Transverse colon (tissue), 4 donors: Measurements from ENCODE around the gene BRPF3.

Source experiments
- CTCF ChIP-seq, 5 experiments: fragments of 200-600 bp in 3 of 5; fragments of 450-650 bp in 2 of 5; sonication (generic) in 3 of 5; IDR thresholded peaks; 1 replicate in 2 of 5; 2 replicates in 3 of 5; pipeline ENCODE4 v1.5.1; 2016 to 2017; ENCODE audit warnings: antibody characterized with exemption in 5 of 5, inconsistent platforms in 3 of 5, mild to moderate bottlenecking in 2 of 5, moderate library complexity in 1 of 5
- EP300 ChIP-seq: sonication (generic); formaldehyde crosslinking; IDR thresholded peaks from one replicate; pipeline ENCODE4 v1.6.1; 2017; ENCODE audit warnings: antibody characterized with exemption, low read depth
- POLR2A ChIP-seq: fragments of 450-650 bp; IDR thresholded peaks from one replicate; pipeline ENCODE4 v1.6.1; 2016; ENCODE audit warnings: antibody characterized with exemption, mild to moderate bottlenecking, moderate library complexity
- POLR2AphosphoS5 ChIP-seq, 3 donors: sonication (generic); formaldehyde crosslinking; IDR thresholded peaks; one replicate each; pipeline ENCODE4 v1.6.1; 2016; ENCODE audit warnings: antibody characterized with exemption in 3 of 3

- no peak for TF ChIP-seq CTCF (IDR thresholded peaks at IDR 0.05)
- TF ChIP-seq POLR2A: no peak
- TF ChIP-seq POLR2AphosphoS5 (IDR thresholded peaks at IDR 0.05): no peak
- TF ChIP-seq EP300: no peak
Observed at GRCh38 chr6:36277946-36278470, 81.5 kb downstream of the BRPF3 start.
